T47D (cell line): ENCODE data around the gene HHIP.

Experiments
- DNase-seq, 2 experiments: peaks; one replicate each; pipeline versions ENCODE4 v3.0.0 to v3.0.0-alpha.2; 2011 to 2012; ENCODE audit warnings: low read depth in 1 of 2, low spot score in 1 of 2
- JUND ChIP-seq: IDR thresholded peaks from 2 replicates; pipeline ENCODE4 v1.6.1; 2012; ENCODE audit warnings: low read depth
- in situ Hi-C: cut with HindIII; loops from 2 replicates; pipeline ENCODE4 v1.10.0; 2016; ENCODE audit warnings: low sequenced_read_pairs, low pct_unique_long_range_greater_than_20kb

The HHIP gene, protein sequence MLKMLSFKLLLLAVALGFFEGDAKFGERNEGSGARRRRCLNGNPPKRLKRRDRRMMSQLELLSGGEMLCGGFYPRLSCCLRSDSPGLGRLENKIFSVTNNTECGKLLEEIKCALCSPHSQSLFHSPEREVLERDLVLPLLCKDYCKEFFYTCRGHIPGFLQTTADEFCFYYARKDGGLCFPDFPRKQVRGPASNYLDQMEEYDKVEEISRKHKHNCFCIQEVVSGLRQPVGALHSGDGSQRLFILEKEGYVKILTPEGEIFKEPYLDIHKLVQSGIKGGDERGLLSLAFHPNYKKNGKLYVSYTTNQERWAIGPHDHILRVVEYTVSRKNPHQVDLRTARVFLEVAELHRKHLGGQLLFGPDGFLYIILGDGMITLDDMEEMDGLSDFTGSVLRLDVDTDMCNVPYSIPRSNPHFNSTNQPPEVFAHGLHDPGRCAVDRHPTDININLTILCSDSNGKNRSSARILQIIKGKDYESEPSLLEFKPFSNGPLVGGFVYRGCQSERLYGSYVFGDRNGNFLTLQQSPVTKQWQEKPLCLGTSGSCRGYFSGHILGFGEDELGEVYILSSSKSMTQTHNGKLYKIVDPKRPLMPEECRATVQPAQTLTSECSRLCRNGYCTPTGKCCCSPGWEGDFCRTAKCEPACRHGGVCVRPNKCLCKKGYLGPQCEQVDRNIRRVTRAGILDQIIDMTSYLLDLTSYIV

DNA sequence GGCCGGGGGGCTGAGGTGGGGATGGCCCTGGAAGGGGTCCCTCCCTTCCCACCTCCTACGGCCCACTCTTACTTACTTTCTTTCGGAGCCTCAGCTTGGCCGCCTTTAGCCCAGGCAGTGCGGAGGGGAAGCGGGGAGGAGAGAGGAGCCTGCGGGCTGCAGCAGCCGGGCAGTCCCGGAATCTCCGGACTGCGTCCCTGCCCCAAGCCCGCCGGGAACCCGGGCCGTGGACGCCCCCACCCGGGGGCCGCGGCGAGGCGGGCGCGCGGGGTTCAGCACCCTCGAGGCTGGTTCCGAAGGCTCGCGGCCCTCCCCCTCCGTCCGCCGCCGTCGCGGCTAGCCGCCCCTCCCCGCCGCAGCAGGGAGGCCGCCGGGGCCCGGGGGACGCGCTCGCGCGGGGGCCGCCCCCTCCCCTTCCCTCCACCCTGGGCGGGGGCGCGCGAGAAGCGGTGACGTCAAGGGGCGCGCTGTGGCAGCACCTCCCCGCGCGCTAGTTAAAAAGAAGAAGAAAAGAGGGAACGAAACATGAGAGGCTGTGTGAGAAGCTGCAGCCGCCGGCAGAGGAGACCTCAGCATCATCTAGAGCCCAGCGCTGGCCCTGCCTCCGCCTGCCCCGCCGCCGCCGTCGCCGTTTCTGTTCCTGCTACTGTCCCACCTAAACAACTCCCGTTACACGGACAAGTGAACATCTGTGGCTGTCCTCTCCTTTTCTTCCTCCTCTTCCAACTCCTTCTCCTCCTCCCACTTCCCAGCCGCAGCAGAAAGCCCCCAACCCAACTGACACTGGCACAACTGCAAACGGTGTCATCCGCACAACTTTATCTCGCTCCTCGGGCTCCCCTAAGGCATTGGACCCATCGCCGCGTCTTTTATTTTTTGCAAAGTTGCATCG is at the start of gene HHIP:
Gene HHIP (plus strand): TSS at position 526 of the 892 bp plus-strand sequence. CDS start 520 bp downstream, outside the sequence.
- DNase-seq: no peak
- no peak for TF ChIP-seq JUND
- in situ Hi-C loops: no loop called here

- no peak for TF ChIP-seq JUND
- DNase-seq: no peak
- in situ Hi-C loops: no loop called here
These were observed 48.8 kb upstream of the HHIP start for GRCh38 chr4:144597171-144597570.

GRCh38 chr4:144599621-144600020 is 46.3 kb upstream of the HHIP start:
- in situ Hi-C loops: no loop called here
- TF ChIP-seq JUND: no peak
- no peak for DNase-seq

- DNase-seq: peak in 1 of 2 experiments; percentile 30
- in situ Hi-C loops: no loop called here
- no peak for TF ChIP-seq JUND
These were observed 34.1 kb upstream of the HHIP start for GRCh38 chr4:144611850-144612249.

DNA sequence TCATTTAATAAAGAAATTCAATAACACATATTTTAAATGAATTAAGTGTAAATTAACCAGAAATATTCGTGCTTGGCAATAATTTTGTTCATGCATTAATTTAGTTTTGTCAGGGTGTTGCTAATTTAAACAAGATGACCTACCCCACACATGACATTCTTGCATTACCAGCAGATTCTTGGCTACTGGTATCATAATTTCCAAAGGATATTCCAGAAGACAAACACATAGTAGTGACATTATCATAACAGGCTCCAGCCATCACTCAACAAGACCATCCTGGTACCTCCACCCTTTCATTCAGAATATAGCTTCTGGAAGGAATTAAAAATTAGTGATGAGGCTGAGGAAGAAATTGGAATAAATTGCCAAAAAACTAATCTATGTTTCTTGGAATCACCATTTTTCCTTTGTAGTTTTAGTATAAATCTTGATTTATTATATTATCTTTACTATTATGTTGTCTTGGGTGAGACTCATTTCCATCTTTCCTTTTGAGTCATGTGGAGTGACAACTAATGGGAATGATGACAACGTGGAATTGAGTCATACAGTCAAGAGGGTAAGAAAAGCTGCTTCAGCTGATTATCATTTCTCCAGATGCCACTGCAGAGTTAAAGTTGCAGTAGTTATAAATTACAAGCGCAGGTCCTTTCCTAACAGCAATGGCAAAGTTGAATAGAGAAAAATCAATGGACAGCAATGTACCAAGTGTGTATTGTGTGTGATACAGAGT is 30.9 kb upstream of the HHIP start:
- in situ Hi-C loops: no loop called here
- no peak for TF ChIP-seq JUND
- no peak for DNase-seq

- in situ Hi-C loops: no loop called here
- DNase-seq: no peak
- TF ChIP-seq JUND: no peak
These were observed 24.3 kb upstream of the HHIP start for GRCh38 chr4:144621681-144622080.

DNA sequence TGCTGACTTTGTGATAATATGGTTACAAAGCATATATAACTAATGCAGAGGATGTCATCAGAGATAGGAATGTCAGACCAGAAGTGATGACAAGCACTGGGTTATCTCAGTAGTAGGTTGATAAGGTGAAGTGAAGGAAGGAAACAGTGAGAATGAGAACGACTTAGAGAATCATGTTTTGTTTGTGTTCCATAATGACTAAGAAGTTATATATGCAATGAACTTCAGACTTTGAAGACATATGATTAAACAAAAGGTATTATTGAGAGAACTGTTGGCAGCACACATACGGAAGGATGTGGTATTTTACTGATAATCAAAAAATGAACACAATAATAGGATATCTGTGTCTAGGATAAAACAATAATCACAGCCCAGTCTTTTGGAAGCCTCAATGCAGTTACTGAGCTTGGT is 18.3 kb upstream of the HHIP start:
- DNase-seq: no peak
- TF ChIP-seq JUND: no peak
- in situ Hi-C loops: no loop called here

DNA sequence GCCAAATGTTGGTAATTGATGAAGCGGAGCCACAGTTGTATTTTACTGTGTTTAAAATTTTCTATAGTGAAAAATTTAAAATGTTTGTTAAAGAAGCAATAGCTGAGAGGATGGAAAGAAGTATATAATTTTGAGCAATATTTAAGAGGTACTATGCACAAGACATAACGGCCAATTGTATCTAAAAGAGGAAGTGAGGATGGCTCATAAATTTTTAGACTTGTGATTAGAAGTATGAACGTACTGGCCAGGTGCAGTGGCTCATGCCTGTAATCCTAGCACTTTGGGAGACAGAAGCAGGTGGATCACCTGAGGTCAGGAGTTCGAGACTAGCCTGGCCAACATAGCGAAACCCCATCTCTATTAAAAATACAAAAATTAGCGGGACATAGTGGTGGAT is 12.7 kb upstream of the HHIP start:
- in situ Hi-C loops: no loop called here
- no peak for DNase-seq

DNA sequence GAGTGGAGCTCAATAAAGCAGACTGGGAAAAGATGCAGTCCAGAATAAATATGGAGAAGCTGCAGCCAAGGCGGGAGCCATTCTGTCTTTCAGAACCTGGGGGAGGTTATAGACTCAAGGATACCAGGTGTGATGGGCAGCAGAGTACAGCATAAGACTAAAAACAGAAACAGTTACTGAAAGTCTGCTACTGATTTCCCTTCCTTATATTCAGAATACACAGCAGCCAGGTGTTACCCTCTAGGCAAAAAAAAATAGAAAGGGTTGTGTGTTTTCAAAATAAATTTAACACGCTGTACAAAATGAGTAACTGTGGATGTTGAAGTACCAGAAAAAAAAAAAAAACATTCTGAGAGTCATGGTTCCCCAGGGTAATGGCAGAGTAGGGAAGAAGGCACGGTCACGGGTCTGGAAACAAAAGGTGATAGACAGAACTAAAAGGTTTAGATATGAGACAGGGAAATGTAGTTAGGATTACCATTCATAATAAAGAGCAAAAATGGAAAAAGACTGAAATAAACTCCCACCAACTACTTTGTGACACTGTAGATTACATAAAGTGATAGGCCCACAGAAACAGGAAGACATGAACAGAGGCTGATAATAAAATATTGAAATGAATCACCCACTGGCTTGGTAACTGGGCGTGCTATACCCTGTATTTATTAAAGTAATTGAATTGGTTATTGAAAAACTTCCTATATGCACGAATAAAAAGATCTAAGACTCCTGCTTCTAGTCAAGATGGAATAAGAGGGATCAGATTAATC is 10.8 kb upstream of the HHIP start:
- in situ Hi-C loops: no loop called here
- DNase-seq: no peak
- TF ChIP-seq JUND: no peak

More for the DNA sequence above, 12.7 kb upstream of the HHIP start:
- no peak for TF ChIP-seq JUND

GRCh38 chr4:144644368-144645101 is 1.4 kb upstream of the HHIP start:
- TF ChIP-seq JUND: no peak
- no peak for DNase-seq
- in situ Hi-C loops: no loop called here

DNA sequence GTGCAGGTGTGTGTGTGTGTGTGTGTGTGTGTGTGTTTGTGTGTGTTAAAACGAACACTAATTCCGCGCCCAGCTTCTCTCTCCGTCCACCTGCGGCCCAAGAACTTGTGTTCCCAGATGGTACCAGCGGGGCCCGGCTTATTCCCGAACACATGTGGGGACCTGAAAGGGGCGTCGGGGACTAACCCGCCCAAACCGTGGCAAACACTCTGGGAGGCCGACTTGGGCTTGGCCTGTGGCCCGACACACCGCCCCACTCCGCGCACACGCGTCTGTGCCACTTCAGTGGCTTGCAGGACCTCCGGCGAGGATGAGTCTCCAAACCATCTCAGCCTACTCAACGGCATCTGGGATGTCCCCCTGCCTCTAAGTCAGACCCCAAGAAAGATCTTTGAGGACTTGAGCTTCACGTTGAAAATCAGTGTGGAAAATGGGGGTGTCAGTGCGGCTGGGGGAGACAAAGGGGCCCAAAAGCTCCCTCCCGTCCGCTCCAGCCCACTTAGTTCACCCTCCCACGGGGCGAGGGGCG is 790 bp upstream of the HHIP start:
- in situ Hi-C loops: no loop called here
- no peak for TF ChIP-seq JUND
- no peak for DNase-seq
